Measurements from ENCODE around the gene MCTP1.

Gene MCTP1

GRCh38 chr5:95076395-95077185 lies 208.3 kb downstream of the MCTP1 start:
- Histone ChIP-seq H2BK5ac (ENCODE audit: low read depth, low read length, poor library complexity, severe bottlenecking) (no peak overlapping the region), H2AK5ac (ENCODE audit: low read length, severe bottlenecking) (peak overlapping the region; percentile 84), H3K4ac (ENCODE audit: low read depth in 1 of 2, low read length in 2 of 2) (no peak overlapping the region), H2BK12ac (ENCODE audit: low read length in 2 of 2) (no peak overlapping the region), H3K18ac (ENCODE audit: low read depth in 1 of 2, low read length in 2 of 2) (no peak overlapping the region), H2AFZ (ENCODE audit: low read depth, low read length) (no peak overlapping the region), H4K91ac (ENCODE audit: low read length) (no peak overlapping the region), H3K14ac (ENCODE audit: low read length in 2 of 2) (no peak overlapping the region), H3K36me3 (ENCODE audit: control insufficient read depth in 1 of 2, insufficient read depth in 2 of 2, low read depth in 1 of 2, low read length in 2 of 2) (no peaks in the 10 kb centered on the region), H3K79me1 (replicated peaks; ENCODE audit: low read length, poor library complexity, severe bottlenecking) (peaks cover 10% of the 10 kb centered on the region), H4K8ac (ENCODE audit: low read length) (no peak overlapping the region), H3K9me3 (ENCODE audit: control insufficient read depth, low read length) (no peaks in the 10 kb centered on the region), H3K27ac (ENCODE audit: low read length, poor library complexity, severe bottlenecking) (no peak overlapping the region), H2BK15ac (ENCODE audit: low read depth, poor library complexity, severe bottlenecking) (no peak overlapping the region), H2BK120ac (ENCODE audit: low read depth, low read length) (no peak overlapping the region), H3K27me3 (ENCODE audit: control insufficient read depth in 1 of 2, insufficient read depth in 1 of 2, low read length in 2 of 2) (no peaks in the 10 kb centered on the region), H3K23ac (ENCODE audit: low read length in 2 of 2) (no peak overlapping the region), H3K9ac (ENCODE audit: low read length) (no peak overlapping the region), H3K4me3 (ENCODE audit: insufficient read depth in 1 of 2, low read depth in 1 of 2, low read length in 2 of 2) (no peak overlapping the region), H3K4me2 (ENCODE audit: low read length, poor library complexity, severe bottlenecking) (no peak overlapping the region), H3K4me1 (ENCODE audit: control insufficient read depth, insufficient read depth, low read depth, low read length) (no peaks in the 10 kb centered on the region)
- 87% methylated on average over 5 of the region's 8 CpGs for WGBS
- DNase-seq: no peak

DNA sequence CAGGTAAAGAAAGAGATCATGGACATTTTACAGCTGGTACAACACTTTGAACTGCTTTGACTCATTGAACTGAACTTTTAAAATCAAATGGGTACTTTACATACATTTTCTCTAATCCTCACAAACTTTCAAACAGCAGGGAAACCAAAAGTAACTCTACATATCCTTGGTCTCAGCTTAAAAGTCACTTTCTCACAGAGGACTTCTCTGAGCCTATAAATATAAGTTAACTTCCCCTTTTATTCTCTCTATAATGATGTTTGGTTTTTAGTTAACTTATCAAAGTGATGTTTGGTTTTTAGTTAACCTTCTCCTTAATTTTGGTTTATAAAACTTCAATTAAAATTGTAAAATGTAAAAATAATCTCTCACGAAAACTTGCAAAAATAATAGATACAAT lies 209.8 kb downstream of the MCTP1 start:
- Histone ChIP-seq H3K4me3 (ENCODE audit: insufficient read depth in 1 of 2, low read depth in 1 of 2, low read length in 2 of 2) (no peak overlapping the region), H3K4ac (ENCODE audit: low read depth in 1 of 2, low read length in 2 of 2) (no peak overlapping the region), H3K14ac (ENCODE audit: low read length in 2 of 2) (no peak overlapping the region), H3K18ac (ENCODE audit: low read depth in 1 of 2, low read length in 2 of 2) (no peak overlapping the region), H3K36me3 (ENCODE audit: control insufficient read depth in 1 of 2, insufficient read depth in 2 of 2, low read depth in 1 of 2, low read length in 2 of 2) (peaks cover 0 to 10% of the 10 kb centered on the region in 2 experiments), H3K9ac (ENCODE audit: low read length) (no peak overlapping the region), H3K27me3 (ENCODE audit: control insufficient read depth in 1 of 2, insufficient read depth in 1 of 2, low read length in 2 of 2) (no peaks in the 10 kb centered on the region), H4K8ac (ENCODE audit: low read length) (no peak overlapping the region), H3K23ac (ENCODE audit: low read length in 2 of 2) (no peak overlapping the region), H3K27ac (ENCODE audit: low read length, poor library complexity, severe bottlenecking) (no peak overlapping the region), H2AK5ac (ENCODE audit: low read length, severe bottlenecking) (no peak overlapping the region), H3K4me1 (ENCODE audit: control insufficient read depth, insufficient read depth, low read depth, low read length) (peaks cover 1% of the 10 kb centered on the region), H2BK12ac (ENCODE audit: low read length in 2 of 2) (no peak overlapping the region), H3K9me3 (ENCODE audit: control insufficient read depth, low read length) (no peaks in the 10 kb centered on the region), H2BK15ac (ENCODE audit: low read depth, poor library complexity, severe bottlenecking) (no peak overlapping the region), H2BK5ac (ENCODE audit: low read depth, low read length, poor library complexity, severe bottlenecking) (no peak overlapping the region), H2AFZ (ENCODE audit: low read depth, low read length) (no peak overlapping the region), H3K79me1 (replicated peaks; ENCODE audit: low read length, poor library complexity, severe bottlenecking) (peaks cover 16% of the 10 kb centered on the region), H2BK120ac (ENCODE audit: low read depth, low read length) (no peak overlapping the region), H3K4me2 (ENCODE audit: low read length, poor library complexity, severe bottlenecking) (no peak overlapping the region), H4K91ac (ENCODE audit: low read length) (no peak overlapping the region)
- DNase-seq: no peak
- WGBS: no CpG with 5 or more reads among the region's 1 CpG

DNA sequence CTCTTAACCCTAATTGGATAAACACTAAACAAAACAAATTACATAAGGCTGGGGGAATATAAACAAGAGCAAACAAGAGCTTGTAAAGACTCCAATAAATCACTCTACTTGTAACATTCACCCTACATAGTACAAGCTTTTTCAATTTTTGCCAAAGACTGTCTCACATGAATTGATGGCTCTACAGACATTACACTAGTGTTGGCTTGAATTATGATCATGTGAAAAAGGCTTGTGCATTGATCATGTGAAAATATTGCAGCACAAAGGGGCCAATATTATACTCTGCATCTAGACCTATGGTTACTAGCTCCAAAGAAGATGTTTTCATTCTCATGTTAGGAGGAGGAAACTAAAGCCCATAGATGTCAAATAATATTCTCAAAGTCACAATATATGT lies 212.6 kb downstream of the MCTP1 start:
- Histone ChIP-seq H2AFZ (ENCODE audit: low read depth, low read length) (no peak overlapping the region), H3K27me3 (ENCODE audit: control insufficient read depth in 1 of 2, insufficient read depth in 1 of 2, low read length in 2 of 2) (no peaks in the 10 kb centered on the region), H3K23ac (ENCODE audit: low read length in 2 of 2) (no peak overlapping the region), H2BK5ac (ENCODE audit: low read depth, low read length, poor library complexity, severe bottlenecking) (no peak overlapping the region), H3K14ac (ENCODE audit: low read length in 2 of 2) (no peak overlapping the region), H4K91ac (ENCODE audit: low read length) (no peak overlapping the region), H2AK5ac (ENCODE audit: low read length, severe bottlenecking) (no peak overlapping the region), H3K9me3 (ENCODE audit: control insufficient read depth, low read length) (no peaks in the 10 kb centered on the region), H3K4me1 (ENCODE audit: control insufficient read depth, insufficient read depth, low read depth, low read length) (peaks cover 1% of the 10 kb centered on the region), H3K9ac (ENCODE audit: low read length) (no peak overlapping the region), H3K4ac (ENCODE audit: low read depth in 1 of 2, low read length in 2 of 2) (no peak overlapping the region), H3K79me1 (replicated peaks; ENCODE audit: low read length, poor library complexity, severe bottlenecking) (peaks cover 23% of the 10 kb centered on the region), H3K4me3 (ENCODE audit: insufficient read depth in 1 of 2, low read depth in 1 of 2, low read length in 2 of 2) (no peak overlapping the region), H4K8ac (ENCODE audit: low read length) (no peak overlapping the region), H2BK12ac (ENCODE audit: low read length in 2 of 2) (no peak overlapping the region), H2BK15ac (ENCODE audit: low read depth, poor library complexity, severe bottlenecking) (no peak overlapping the region), H3K18ac (ENCODE audit: low read depth in 1 of 2, low read length in 2 of 2) (no peak overlapping the region), H2BK120ac (ENCODE audit: low read depth, low read length) (no peak overlapping the region), H3K4me2 (ENCODE audit: low read length, poor library complexity, severe bottlenecking) (no peak overlapping the region), H3K27ac (ENCODE audit: low read length, poor library complexity, severe bottlenecking) (no peak overlapping the region), H3K36me3 (ENCODE audit: control insufficient read depth in 1 of 2, insufficient read depth in 2 of 2, low read depth in 1 of 2, low read length in 2 of 2) (peaks cover 0 to 11% of the 10 kb centered on the region in 2 experiments)
- peak; percentile 51 for DNase-seq

- no peak overlapping the region for H3K23ac ChIP-seq (ENCODE audit: low read length in 2 of 2)
These were observed 214.0 kb downstream of the MCTP1 start for GRCh38 chr5:95070866-95071265.

More at GRCh38 chr5:95070866-95071265, 214.0 kb downstream of the MCTP1 start:
- Histone ChIP-seq H3K4me3 (ENCODE audit: insufficient read depth in 1 of 2, low read depth in 1 of 2, low read length in 2 of 2) (no peak overlapping the region), H2AFZ (ENCODE audit: low read depth, low read length) (no peak overlapping the region), H3K9ac (ENCODE audit: low read length) (no peak overlapping the region), H2BK5ac (ENCODE audit: low read depth, low read length, poor library complexity, severe bottlenecking) (no peak overlapping the region), H2BK15ac (ENCODE audit: low read depth, poor library complexity, severe bottlenecking) (no peak overlapping the region), H3K9me3 (ENCODE audit: control insufficient read depth, low read length) (no peaks in the 10 kb centered on the region), H4K91ac (ENCODE audit: low read length) (no peak overlapping the region), H3K36me3 (ENCODE audit: control insufficient read depth in 1 of 2, insufficient read depth in 2 of 2, low read depth in 1 of 2, low read length in 2 of 2) (peaks cover 0 to 11% of the 10 kb centered on the region in 2 experiments), H3K4me2 (ENCODE audit: low read length, poor library complexity, severe bottlenecking) (no peak overlapping the region), H2BK12ac (ENCODE audit: low read length in 2 of 2) (peak overlapping the region in 1 of 2 experiments; percentile 63), H2BK120ac (ENCODE audit: low read depth, low read length) (no peak overlapping the region), H3K79me1 (replicated peaks; ENCODE audit: low read length, poor library complexity, severe bottlenecking) (peaks cover 23% of the 10 kb centered on the region), H3K14ac (ENCODE audit: low read length in 2 of 2) (peak overlapping the region in 1 of 2 experiments; percentile 86), H3K4me1 (ENCODE audit: control insufficient read depth, insufficient read depth, low read depth, low read length) (peaks cover 1% of the 10 kb centered on the region), H3K27me3 (ENCODE audit: control insufficient read depth in 1 of 2, insufficient read depth in 1 of 2, low read length in 2 of 2) (no peaks in the 10 kb centered on the region), H3K27ac (ENCODE audit: low read length, poor library complexity, severe bottlenecking) (no peak overlapping the region), H3K4ac (ENCODE audit: low read depth in 1 of 2, low read length in 2 of 2) (no peak overlapping the region), H3K18ac (ENCODE audit: low read depth in 1 of 2, low read length in 2 of 2) (peak overlapping the region in 1 of 2 experiments; percentile 49), H2AK5ac (ENCODE audit: low read length, severe bottlenecking) (no peak overlapping the region), H4K8ac (ENCODE audit: low read length) (peak overlapping the region; percentile 69)
- 81% methylated on average over 5 of the region's 5 CpGs for WGBS
- DNase-seq: no peak

All from mesenchymal stem cell (in vitro differentiated cells and primary cell).